MM.1S (cell line): Measurements from ENCODE around the gene GALNT10.

ENCODE experiments used
- DNase-seq: peaks from one replicate; pipeline ENCODE4 v3.0.0-alpha.2; 2015
- H2AFZ ChIP-seq: fragments of 300-600 bp; sonication (generic); 2 replicates; pipeline ENCODE4 v1.6.0; 2016; ENCODE audit warnings: antibody characterized with exemption, low read length
- H3F3A ChIP-seq: fragments of 300-600 bp; sonication (generic); 2 replicates; pipeline ENCODE4 v1.6.1; 2016; ENCODE audit warnings: mild to moderate bottlenecking, antibody characterized with exemption, low read length, moderate library complexity, mixed read lengths; ENCODE audit not compliant: insufficient read depth
- H3K27ac ChIP-seq: fragments of 300-600 bp; sonication (generic); 2 replicates; pipeline ENCODE4 v1.5.1; 2016; ENCODE audit warnings: mild to moderate bottlenecking, low read length
- H3K27me3 ChIP-seq: fragments of 300-600 bp; sonication (generic); replicated peaks from 2 replicates; pipeline ENCODE4 v1.6.0; 2016; ENCODE audit warnings: low read length; ENCODE audit not compliant: insufficient read depth
- H3K36me3 ChIP-seq: fragments of 300-600 bp; sonication (generic); replicated peaks from 2 replicates; pipeline ENCODE4 v1.6.1; 2016; ENCODE audit warnings: mild to moderate bottlenecking, low read length, mixed read lengths; ENCODE audit not compliant: insufficient read depth
- H3K4me1 ChIP-seq: fragments of 300-600 bp; sonication (generic); 2 replicates; pipeline ENCODE4 v1.6.1; 2016; ENCODE audit warnings: low read length, mixed read lengths
- H3K4me2 ChIP-seq: fragments of 300-600 bp; sonication (generic); 2 replicates; pipeline ENCODE4 v1.6.0; 2016; ENCODE audit warnings: low read depth, low read length
- H3K4me3 ChIP-seq: fragments of 300-600 bp; sonication (generic); 2 replicates; pipeline ENCODE4 v1.5.1; 2016; ENCODE audit warnings: low read length, mixed read lengths
- H3K79me2 ChIP-seq: fragments of 300-600 bp; sonication (generic); 2 replicates; pipeline ENCODE4 v1.6.1; 2016; ENCODE audit warnings: mixed run types, low read length, mixed read lengths
- H3K9ac ChIP-seq: fragments of 300-600 bp; sonication (generic); 2 replicates; pipeline ENCODE4 v1.6.1; 2016; ENCODE audit warnings: low read length, mixed read lengths
- H3K9me2 ChIP-seq: fragments of 300-600 bp; sonication (generic); replicated peaks from 2 replicates; pipeline ENCODE4 v1.6.1; 2016; ENCODE audit warnings: mild to moderate bottlenecking, low read length, mixed read lengths; ENCODE audit not compliant: insufficient read depth
- H3K9me3 ChIP-seq: fragments of 300-600 bp; sonication (generic); replicated peaks from 2 replicates; pipeline ENCODE4 v1.6.1; 2016; ENCODE audit warnings: mild to moderate bottlenecking, low read length, mixed read lengths; ENCODE audit not compliant: insufficient read depth
- H4K20me1 ChIP-seq: fragments of 300-600 bp; sonication (generic); 2 replicates; pipeline ENCODE4 v1.6.1; 2016; ENCODE audit warnings: mild to moderate bottlenecking, low read length, moderate library complexity, mixed read lengths; ENCODE audit not compliant: insufficient read depth
- CTCF ChIP-seq: fragments of 300-600 bp; sonication (generic); IDR thresholded peaks from 2 replicates; pipeline ENCODE4 v1.5.1; 2016; ENCODE audit warnings: antibody characterized with exemption, low read length, mixed read lengths
- EZH2 ChIP-seq: fragments of 300-600 bp; sonication (generic); optimal IDR thresholded peaks from 2 replicates; pipeline ENCODE3; 2017; ENCODE audit warnings: low read depth, mild to moderate bottlenecking, antibody characterized with exemption, low read length, mixed read lengths
- EZH2phosphoT487 ChIP-seq: fragments of 300-600 bp; sonication (generic); IDR thresholded peaks from 2 replicates; pipeline ENCODE4 v1.6.1; 2018; ENCODE audit warnings: antibody characterized with exemption, low read length

Gene GALNT10

GRCh38 chr5:154318691-154319090 is 128.2 kb downstream of the GALNT10 start:
- no peaks in the 10 kb centered on the region for H3K36me3 ChIP-seq
- no peak for TF ChIP-seq EZH2
- no peak for TF ChIP-seq EZH2phosphoT487
- no peak for TF ChIP-seq CTCF
- H3K4me3 ChIP-seq, result no peak overlapping the region
- no peaks in the 10 kb centered on the region for H4K20me1 ChIP-seq
- DNase-seq, result no peak
- no peaks in the 10 kb centered on the region for H3K9me2 ChIP-seq
- no peak overlapping the region for H2AFZ ChIP-seq
- no peak overlapping the region for H3K27ac ChIP-seq
- H3K9ac ChIP-seq, result no peak overlapping the region
- no peaks in the 10 kb centered on the region for H3K9me3 ChIP-seq
- no peaks in the 10 kb centered on the region for H3F3A ChIP-seq
- no peaks in the 10 kb centered on the region for H3K4me1 ChIP-seq
- H3K4me2 ChIP-seq, result no peak overlapping the region
- no peaks in the 10 kb centered on the region for H3K79me2 ChIP-seq
- no peaks in the 10 kb centered on the region for H3K27me3 ChIP-seq

- no peaks in the 10 kb centered on the region for H3K27me3 ChIP-seq
- H4K20me1 ChIP-seq, result no peaks in the 10 kb centered on the region
- no peak overlapping the region for H3K4me3 ChIP-seq
- no peaks in the 10 kb centered on the region for H3F3A ChIP-seq
- H3K9ac ChIP-seq, result no peak overlapping the region
- no peak overlapping the region for H2AFZ ChIP-seq
- DNase-seq, result no peak
- H3K79me2 ChIP-seq, result no peaks in the 10 kb centered on the region
- TF ChIP-seq CTCF (no peak), EZH2 (no peak), EZH2phosphoT487 (no peak)
- no peaks in the 10 kb centered on the region for H3K9me3 ChIP-seq
- H3K36me3 ChIP-seq, result no peaks in the 10 kb centered on the region
- H3K27ac ChIP-seq, result no peak overlapping the region
- H3K4me1 ChIP-seq, result no peaks in the 10 kb centered on the region
- H3K9me2 ChIP-seq, result no peaks in the 10 kb centered on the region
- H3K4me2 ChIP-seq, result no peak overlapping the region
These were observed 129.2 kb downstream of the GALNT10 start for GRCh38 chr5:154319736-154320135.

GRCh38 chr5:154320224-154321089 is 129.9 kb downstream of the GALNT10 start:
- H3K27ac ChIP-seq, result no peak overlapping the region

More at GRCh38 chr5:154320224-154321089, 129.9 kb downstream of the GALNT10 start:
- H3K4me3 ChIP-seq, result no peak overlapping the region
- H3K79me2 ChIP-seq, result no peaks in the 10 kb centered on the region
- H3F3A ChIP-seq, result no peaks in the 10 kb centered on the region
- DNase-seq, result no peak
- H2AFZ ChIP-seq, result no peak overlapping the region
- H3K4me1 ChIP-seq, result no peaks in the 10 kb centered on the region
- H3K4me2 ChIP-seq, result no peak overlapping the region
- H3K9ac ChIP-seq, result no peak overlapping the region
- H3K9me2 ChIP-seq, result no peaks in the 10 kb centered on the region
- no peaks in the 10 kb centered on the region for H4K20me1 ChIP-seq
- no peaks in the 10 kb centered on the region for H3K27me3 ChIP-seq
- no peaks in the 10 kb centered on the region for H3K9me3 ChIP-seq
- H3K36me3 ChIP-seq, result no peaks in the 10 kb centered on the region
- TF ChIP-seq EZH2phosphoT487 (no peak), CTCF (no peak), EZH2 (no peak)
